Measurements from ENCODE around the gene VEGFD. TPM values are rescaled to one million over a fixed set of nuclear protein-coding genes. Genes with fewer than 3 reads are reported as not detected.

Gene VEGFD, protein sequence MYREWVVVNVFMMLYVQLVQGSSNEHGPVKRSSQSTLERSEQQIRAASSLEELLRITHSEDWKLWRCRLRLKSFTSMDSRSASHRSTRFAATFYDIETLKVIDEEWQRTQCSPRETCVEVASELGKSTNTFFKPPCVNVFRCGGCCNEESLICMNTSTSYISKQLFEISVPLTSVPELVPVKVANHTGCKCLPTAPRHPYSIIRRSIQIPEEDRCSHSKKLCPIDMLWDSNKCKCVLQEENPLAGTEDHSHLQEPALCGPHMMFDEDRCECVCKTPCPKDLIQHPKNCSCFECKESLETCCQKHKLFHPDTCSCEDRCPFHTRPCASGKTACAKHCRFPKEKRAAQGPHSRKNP
- total RNA-seq, result 0.53 and 0.65 TPM in 2 replicates

GRCh38 chrX:15384304-15384703, at the start of gene VEGFD:
Gene VEGFD, minus strand, starts transcription at chrX:15384413. Its CDS starts 467 bp downstream, at chrX:15383946.

DNA sequence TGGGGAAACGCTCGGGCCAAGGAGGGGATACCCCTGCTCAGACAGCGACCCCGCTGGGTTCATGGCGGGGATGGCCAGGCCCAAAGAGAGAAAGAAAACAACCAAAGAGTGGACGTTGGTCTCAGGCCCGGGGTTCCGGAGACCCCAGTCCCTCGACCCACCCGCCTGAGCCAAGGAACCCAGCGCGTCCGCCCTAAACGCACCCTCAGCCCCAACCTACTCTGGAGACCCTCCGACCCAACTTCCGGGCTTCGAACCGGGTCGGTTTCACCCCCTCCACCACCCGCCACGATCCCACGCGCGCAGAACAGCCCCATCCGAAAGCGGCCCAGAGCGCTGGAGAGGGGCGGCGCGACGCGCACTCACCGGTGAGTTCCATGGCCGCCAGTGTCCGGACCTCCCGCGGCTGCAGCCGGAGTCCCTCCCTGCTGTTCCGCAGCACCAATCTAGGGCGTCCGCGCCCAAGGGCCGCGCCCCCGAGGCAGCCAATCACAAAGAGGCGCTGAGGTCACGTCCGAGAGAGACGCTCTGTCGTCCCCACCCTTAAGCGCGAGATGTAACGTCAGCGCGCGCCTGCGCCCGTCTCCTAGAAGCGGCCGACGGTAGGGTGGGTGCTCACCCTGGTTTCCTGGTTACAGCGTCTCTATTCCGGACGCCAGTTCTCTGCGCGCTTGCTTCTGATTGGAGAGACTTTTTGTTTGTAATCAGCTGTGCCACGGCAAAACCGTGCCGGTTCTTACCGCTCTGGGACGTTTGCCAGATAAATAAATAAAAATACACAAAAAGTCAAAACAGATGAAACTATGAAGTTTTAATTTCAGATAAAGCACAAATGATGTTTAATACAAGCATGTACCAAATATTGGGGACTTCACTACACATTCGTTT, 48.8 kb downstream of the VEGFD start, which contains the start of gene PIGA:
Gene PIGA, minus strand, starts transcription at position 389 of the 888 bp plus-strand sequence. CDS start 3,593 bp downstream, outside the sequence.

GRCh38 chrX:15315509-15315908, 68.7 kb downstream of the VEGFD start, which contains the start of gene ASB11:
Gene ASB11, minus strand, starts transcription at chrX:15315640. Its CDS starts 35 bp downstream, at chrX:15315605.

Other genes with a start within 250 kb of the VEGFD start
- 9.8 and 17.4 TPM in 2 replicates for gene ASB9, start 114.3 kb downstream of the VEGFD start, total RNA-seq
- gene ASB11, start 68.8 kb downstream of the VEGFD start, total RNA-seq, result 0.14 TPM in 1 of 2 replicates, not detected in the other
- gene PIGA, start 48.9 kb downstream of the VEGFD start, total RNA-seq, result 16.4 and 19.2 TPM in 2 replicates
- 141 and 163 TPM in 2 replicates for gene PIR, start 108.9 kb upstream of the VEGFD start, total RNA-seq
- 157 and 166 TPM in 2 replicates for gene BMX, start 116.4 kb upstream of the VEGFD start, total RNA-seq
- gene ACE2, start 216.5 kb upstream of the VEGFD start, total RNA-seq, result not detected in 2 replicates

All from thoracic aorta endothelial cell (primary cell).